ENCODE measurements around the gene PIEZO2.
"Not testable (repeated sequence)": the region's sequence is repeated elsewhere in the genome, so short reads cannot be mapped to it uniquely, and the experiment has no call there.

Gene PIEZO2

DNA sequence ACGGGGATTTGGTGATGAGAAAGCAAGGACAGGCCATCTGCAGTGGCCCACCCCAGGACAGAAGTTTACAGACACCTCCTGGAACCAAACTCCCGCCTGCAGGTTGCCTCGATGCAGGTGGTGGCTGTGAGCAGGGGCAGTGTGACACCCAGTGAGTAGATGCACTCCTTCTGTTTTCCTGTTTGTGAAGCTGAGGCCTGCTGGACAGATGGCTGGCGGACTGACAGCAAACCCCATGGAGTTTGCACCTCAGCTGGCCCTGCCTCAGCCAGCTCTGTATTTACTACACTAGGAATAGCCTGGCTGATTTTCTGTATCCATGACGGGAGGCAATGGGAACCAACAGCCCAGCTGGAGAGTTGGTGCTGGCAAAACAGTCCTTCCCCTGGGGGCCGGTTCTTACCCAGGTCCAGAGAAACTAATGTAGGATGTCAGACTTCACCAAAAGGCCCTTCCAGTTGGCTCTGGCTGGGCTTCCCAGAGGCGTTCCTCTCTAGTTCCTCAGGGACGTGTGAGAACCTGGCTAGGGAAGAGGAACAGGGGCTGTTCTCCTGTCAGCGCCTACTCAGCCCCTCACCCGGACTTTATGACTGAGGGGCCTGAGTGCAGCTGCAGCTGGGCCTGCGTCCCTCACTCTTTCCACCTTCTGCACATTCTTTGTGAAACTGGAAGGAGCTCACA is 511.4 kb downstream of the PIEZO2 start:
- not testable (repeated sequence) for H3K27ac Mint-ChIP-seq; H3K4me3 Mint-ChIP-seq; H3K27me3 Mint-ChIP-seq; H3K9me3 Mint-ChIP-seq; H3K36me3 Mint-ChIP-seq (ENCODE audit: low read depth); H3K4me1 Mint-ChIP-seq (ENCODE audit: low read depth)

DNA sequence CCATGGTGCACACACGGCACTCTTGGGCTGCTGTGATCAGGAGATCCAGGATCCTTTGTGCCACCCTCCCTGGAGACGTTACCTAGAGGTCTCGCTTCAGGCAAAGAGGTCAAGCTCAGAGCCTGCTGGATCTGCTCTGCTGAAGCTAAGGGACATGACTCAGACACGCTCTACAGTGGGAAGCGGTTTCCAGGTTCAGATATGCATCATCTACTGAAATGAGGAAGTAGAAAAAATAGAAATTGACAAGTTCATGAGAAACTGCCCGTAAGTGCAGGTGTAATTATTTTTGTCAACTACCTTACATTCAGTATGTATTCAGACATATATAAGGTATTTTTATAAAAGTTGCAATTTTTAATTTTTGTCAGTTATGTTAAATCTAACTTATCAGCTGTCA is 520.3 kb downstream of the PIEZO2 start:
- not testable (repeated sequence) for H3K27ac Mint-ChIP-seq; H3K27me3 Mint-ChIP-seq; H3K4me3 Mint-ChIP-seq; H3K36me3 Mint-ChIP-seq (ENCODE audit: low read depth); H3K9me3 Mint-ChIP-seq; H3K4me1 Mint-ChIP-seq (ENCODE audit: low read depth)

- not testable (repeated sequence) for H3K9me3 Mint-ChIP-seq; H3K27me3 Mint-ChIP-seq; H3K4me1 Mint-ChIP-seq (ENCODE audit: low read depth); H3K27ac Mint-ChIP-seq; H3K4me3 Mint-ChIP-seq; H3K36me3 Mint-ChIP-seq (ENCODE audit: low read depth)
Observed at GRCh38 chr18:10626606-10627213, 522.7 kb downstream of the PIEZO2 start.

DNA sequence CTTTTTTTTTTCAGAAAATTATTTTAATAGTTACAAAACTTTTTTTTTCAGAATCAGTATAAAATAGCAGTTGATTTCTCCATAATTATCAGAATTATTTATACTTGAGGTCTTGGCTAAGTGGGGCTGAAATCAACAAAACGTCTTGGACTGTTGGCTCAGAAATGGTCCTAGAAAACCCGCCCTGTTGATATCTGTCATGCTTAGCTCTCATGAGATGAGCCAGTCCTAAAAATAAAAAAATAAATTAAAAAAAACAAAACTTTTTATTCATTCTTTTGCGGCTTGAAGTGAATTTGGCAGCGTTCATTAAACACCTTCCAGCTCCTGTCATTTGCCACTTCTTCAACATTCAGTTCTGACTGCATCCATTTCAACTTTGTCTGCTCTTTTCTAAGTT is 525.8 kb downstream of the PIEZO2 start:
- H3K4me1 Mint-ChIP-seq (ENCODE audit: low read depth); H3K27ac Mint-ChIP-seq; H3K36me3 Mint-ChIP-seq (ENCODE audit: low read depth); H3K4me3 Mint-ChIP-seq; H3K27me3 Mint-ChIP-seq; H3K9me3 Mint-ChIP-seq: not testable (repeated sequence)

GRCh38 chr18:10622982-10623381 is 526.4 kb downstream of the PIEZO2 start:
- not testable (repeated sequence) for H3K9me3 Mint-ChIP-seq; H3K27me3 Mint-ChIP-seq; H3K4me1 Mint-ChIP-seq (ENCODE audit: low read depth); H3K27ac Mint-ChIP-seq; H3K4me3 Mint-ChIP-seq; H3K36me3 Mint-ChIP-seq (ENCODE audit: low read depth)

DNA sequence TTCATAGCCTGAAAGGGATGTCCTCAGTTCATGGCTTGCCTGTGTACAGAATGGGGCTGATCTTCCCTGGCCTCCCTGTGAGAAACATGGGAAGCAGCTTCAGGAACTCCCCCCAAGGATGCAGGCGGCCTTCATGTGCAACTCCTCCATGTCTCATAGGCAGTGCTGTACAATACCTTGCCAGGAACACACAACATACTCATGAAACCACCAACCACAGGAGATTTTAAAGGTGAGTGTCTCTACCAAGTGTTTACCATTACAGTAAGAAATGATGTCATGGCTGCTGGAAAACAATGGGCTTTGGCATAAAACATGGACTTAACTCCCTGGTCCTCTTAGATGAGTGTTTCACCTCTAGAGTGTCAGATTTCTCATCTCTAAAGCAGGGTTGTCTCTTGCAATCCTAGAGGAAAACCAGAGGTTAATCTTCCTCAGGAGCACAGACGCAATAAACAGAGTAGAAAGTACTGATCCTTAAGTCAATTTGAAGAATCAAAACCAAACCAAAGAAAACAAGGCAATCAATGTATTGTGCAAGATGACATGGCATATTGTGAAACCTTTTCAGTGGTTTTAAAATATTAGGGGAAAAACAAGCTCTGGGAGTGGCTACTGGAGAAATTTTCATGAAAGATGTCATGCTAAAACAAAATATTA is 528.6 kb downstream of the PIEZO2 start:
- not testable (repeated sequence) for H3K27me3 Mint-ChIP-seq; H3K4me1 Mint-ChIP-seq (ENCODE audit: low read depth); H3K4me3 Mint-ChIP-seq; H3K36me3 Mint-ChIP-seq (ENCODE audit: low read depth); H3K27ac Mint-ChIP-seq; H3K9me3 Mint-ChIP-seq

Measured in stimulated activated naive CD8-positive, alpha-beta T cell treated with anti-CD3 and anti-CD28 coated beads, Interleukin-15, Interleukin-2, amounts not matched to agents 100 ng/mL and 50 ng/mL, for 24 hours (primary cell).